Activated CD4-positive, alpha-beta T cell treated with anti-CD3 and anti-CD28 coated beads, Interleukin-2, Interleukin-4, amounts not matched to agents 100 ng/mL and 50 ng/mL, durations not matched to agents 16 hours and 8 hours (primary cell): ENCODE data around the gene OR1N1.
"Not testable (repeated sequence)": the region's sequence is repeated elsewhere in the genome, so short reads cannot be mapped to it uniquely, and the experiment has no call there.

ENCODE experiments used
- DNase-seq: peaks from one replicate; pipeline ENCODE4 v3.0.0-alpha.2; 2020; ENCODE audit warnings: low spot score

The OR1N1 gene, protein sequence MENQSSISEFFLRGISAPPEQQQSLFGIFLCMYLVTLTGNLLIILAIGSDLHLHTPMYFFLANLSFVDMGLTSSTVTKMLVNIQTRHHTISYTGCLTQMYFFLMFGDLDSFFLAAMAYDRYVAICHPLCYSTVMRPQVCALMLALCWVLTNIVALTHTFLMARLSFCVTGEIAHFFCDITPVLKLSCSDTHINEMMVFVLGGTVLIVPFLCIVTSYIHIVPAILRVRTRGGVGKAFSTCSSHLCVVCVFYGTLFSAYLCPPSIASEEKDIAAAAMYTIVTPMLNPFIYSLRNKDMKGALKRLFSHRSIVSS

DNA sequence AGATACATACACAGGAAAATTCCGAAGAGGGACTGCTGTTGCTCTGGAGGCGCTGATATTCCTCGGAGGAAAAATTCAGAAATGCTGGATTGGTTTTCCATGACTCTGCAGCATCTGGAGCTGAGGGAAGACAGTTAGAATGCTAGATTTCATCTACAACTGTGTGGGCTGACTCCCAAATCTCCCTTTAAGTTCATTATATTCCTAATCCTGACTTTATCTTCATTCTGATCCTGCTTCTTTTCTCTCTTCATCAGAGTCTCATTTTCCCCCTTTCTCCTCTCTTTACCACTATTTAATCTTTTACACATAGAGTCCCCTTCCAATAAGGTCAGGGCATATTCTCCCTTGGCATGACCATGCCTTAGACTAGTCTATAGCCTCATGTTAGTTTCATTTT is at the start of gene OR1N1:
Gene OR1N1, minus strand, starts transcription at position 101 of the 400 bp plus-strand sequence. Its CDS starts 0 bp downstream, at position 101.
- no peak for DNase-seq

DNA sequence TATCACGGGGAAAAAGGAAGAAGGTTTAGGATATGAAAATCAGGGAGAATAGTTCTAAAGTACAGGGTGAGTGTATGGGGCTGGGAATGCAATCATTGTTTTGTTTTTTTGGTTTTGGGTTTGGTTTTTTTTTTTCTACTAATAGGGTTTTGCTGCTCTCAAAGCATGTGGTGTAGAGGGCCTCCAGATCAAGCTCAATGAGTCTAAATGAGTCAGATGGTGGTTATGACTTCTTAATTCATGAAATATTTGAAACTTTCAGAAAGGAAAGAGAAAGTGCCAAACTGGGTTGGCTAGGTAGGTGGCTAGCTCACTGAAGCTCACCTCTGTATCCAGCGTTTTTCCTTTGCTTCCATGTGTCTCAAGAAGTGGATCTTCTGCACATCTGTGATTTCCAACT is 45.4 kb upstream of the OR1N1 start:
- DNase-seq: peak; percentile 1

DNA sequence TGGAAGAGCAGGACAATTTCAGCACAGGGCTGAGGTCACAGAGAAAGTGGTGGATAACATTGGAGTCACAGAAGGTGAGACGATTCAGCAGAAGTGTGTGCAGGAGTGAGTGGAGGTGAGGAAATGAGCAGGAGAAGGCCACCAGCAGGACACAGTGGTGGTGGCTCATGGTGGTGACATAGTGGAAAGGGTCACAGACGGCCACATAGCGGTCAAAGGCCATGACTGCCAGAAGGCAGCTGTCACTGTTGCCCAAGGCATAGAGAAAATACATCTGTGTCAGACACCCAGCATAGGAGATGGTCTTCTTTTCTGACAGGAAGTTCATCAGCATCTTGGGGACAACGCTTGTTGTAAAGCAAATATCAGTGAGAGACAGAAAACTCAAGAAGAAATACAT is 40.8 kb upstream of the OR1N1 start:
- no peak for DNase-seq

DNA sequence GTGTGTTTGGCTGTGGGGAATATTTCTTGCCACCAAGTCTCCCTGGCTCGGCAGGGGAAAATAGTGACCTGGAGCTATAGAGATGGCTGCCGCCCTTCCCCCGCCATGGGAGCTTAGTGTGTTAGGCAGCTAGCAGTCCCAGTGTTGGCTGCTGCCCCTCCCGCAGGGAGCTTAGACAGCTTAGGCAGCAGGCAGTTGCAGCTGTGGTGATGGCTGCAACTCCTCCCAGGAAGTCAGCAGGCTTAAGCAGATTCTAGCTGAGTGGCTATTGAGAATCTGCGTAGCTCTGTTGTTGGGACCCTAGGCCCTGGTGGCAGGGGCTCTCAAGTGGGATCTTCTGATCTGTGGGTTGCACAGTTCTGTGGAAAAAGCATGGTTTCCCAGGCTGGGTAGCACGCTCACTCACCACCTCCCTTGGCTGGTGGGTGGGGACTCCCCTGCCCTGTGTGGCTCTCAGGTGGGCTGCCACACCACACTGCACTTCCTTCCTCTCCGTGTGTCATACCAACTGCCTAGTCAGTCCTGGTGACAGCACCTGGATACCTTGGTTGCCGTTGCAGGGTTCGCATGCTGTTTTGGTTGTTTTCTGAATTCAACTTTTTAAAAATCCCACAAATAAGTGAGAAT is 35.2 kb upstream of the OR1N1 start:
- DNase-seq: no peak

DNA sequence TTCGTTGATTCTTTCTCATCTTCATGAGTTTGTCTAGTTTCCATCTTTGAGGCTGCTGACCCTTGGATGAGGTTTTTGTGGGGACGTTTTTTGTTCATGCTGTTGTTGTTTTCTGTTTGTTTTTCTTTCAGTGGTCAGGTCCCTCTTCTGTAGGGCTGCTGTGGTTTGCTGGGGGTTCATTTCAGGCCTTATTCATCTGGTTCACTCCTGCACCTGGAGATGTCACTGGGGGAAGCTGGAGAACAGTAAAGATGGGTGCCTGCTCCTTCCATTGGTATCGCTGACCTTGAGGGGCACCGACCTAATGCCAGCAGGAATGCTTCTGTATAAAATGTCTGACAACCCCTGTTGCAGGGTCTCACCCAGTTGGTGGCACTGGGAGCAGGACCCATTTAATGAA is 34.4 kb upstream of the OR1N1 start:
- DNase-seq: no peak

DNA sequence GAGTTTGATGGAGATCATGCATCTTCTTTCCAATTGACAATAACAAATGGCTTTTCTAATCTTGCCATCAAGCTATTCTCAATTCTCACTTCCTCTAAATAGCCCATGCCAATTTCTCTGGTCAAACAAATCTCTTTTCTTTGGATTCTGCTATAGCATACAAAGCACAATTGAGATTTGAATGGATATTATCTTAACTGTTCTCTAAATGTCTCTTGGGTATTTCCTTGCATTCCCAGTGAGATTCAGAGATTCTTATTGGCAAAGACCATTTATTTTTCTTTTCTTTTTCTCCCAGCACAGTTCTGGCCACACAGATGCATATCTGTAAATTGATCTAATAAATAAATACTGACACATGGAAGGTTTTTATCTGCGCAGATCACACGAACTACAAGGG is 25.7 kb upstream of the OR1N1 start, which contains the start of gene OR1N2:
Gene OR1N2, plus strand, starts transcription at position 301 of the 400 bp plus-strand sequence. CDS start 100 bp downstream, outside the sequence.
- DNase-seq: no peak

DNA sequence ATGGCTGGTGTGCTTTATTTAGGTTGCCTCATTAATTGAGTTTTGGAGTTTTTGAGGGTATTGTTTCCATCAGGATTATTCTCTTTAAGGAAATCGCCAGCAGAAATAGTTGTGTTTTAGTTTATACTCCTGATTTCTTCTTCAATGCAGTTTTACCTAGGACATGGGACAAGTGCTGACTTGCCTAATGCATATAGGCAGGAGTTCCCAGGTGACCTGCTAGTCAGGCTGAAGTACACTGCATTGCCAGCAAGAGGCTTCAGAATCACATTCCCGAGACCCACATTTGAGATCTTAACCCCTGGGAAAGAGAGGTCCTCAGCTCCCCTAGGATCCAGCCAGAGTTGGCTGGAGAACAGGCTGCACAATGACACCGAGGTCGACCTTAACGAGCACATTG is 24.3 kb upstream of the OR1N1 start:
- no peak for DNase-seq

DNA sequence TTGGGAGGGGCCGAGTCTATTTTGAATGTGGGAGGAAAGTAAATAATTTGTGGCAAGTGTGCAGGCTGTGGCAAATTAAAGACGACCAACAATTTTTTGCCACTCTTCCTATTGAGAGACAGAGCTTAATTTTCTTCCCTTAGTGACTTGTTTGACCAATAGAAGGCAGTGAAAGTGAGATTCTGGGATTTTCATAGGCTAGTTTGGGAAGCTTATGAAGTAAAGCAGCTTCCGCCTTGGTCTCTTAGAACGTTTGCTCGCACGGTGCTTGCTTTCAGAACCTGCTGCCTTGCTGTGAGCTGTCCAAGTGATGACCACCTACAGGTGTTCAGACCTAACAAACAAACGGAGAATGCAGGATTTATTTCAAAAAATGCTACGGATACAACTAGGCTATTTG is 19.1 kb upstream of the OR1N1 start:
- DNase-seq: no peak

DNA sequence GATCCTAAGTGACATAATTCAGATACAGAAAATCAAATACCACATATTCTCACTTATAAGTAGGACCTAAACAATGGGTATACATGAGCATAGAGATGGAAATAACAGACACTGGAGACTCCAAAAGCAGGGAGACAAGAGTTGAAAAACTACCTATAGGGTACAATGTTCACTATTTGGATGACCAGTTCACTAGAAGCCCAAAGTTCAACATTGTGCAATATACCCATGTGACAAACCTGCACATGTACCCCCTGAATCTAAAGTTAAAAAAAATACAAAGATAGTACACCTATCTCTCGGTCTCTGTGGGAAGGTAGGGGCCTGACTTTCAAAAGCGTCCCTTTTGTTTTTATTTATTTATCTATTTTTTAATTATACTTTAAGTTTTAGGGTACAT is 11.7 kb upstream of the OR1N1 start:
- DNase-seq: no peak

DNA sequence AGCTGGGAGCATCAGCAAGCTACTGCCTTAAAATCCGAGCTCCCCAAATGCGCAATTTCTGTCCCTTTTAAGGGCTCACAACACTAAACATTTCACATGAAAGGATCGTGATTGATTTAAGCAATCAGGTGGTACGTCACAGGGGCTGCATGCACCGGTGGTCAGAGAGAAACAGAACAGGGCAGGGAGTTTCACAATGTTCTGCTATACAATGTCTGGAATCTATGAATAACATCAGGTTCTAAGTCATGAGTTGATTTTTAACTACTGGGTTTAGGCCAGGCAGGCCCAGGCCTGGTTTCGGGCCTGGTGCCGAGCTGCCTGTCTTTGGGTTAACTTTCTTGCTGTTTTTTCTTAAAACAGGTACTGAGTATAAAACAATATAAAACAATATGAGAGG is 10.0 kb upstream of the OR1N1 start:
- not testable (repeated sequence) for DNase-seq

DNA sequence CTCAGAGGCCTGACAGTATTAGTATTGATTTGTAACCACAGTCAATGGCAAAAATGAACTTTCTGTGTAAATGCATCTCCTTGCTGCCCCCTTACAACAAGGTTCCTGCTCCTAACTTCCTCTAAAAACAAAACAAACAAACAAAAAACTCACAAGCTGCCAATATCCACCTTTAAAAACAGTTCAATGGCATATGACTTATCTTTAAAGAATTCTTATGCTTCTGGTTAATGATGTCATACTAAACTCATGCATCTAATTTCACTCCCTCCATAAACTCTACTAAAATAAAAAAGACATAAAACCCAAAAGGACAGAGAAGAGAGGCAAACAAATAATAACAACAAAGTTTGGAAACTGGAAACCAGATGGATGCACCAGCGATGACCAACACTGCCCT is 9.0 kb upstream of the OR1N1 start:
- DNase-seq: no peak

DNA sequence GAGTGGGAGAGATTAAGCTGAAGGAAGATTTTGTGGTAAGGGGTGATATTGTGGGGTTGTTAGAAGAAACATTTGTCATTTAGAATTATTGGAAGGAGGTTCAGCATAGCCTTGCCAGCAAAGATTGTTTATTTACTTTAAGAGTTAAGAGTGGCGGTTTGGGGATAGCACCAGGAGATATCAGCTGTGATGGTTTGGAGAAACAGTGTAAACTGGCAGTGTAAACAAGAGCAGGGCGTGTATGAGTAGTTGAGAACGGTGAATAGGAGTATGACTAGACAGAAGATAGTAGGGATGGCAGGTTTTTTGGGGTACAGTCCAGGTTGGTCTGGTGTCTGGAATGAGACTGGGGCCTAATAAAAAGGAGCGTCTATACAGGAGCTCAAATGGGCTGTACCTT is 4.1 kb upstream of the OR1N1 start:
- DNase-seq: not testable (repeated sequence)

DNA sequence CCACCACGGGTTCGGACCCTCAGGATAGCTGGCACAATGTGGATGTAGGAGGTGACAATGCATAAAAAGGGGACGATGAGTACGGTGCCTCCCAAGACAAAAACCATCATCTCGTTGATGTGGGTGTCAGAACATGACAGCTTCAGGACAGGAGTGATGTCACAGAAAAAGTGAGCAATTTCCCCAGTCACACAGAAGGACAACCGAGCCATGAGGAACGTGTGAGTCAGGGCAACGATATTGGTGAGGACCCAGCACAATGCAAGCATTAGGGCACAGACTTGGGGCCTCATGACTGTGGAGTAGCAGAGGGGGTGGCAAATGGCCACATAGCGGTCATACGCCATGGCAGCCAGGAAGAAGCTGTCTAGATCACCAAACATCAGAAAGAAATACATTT is 491 bp downstream of the OR1N1 start:
- DNase-seq: no peak

DNA sequence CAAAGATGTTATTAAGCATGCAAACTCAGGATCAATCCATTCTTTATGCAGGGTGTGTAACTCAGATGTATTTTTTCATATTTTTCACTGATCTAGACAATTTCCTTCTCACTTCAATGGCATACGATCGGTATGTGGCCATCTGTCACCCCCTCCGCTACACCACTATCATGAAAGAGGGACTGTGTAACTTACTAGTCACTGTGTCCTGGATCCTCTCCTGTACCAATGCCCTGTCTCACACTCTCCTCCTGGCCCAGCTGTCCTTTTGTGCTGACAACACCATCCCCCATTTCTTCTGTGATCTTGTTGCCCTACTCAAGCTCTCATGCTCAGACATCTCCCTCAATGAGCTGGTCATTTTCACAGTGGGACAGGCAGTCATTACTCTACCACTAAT is 7.7 kb downstream of the OR1N1 start:
- DNase-seq: no peak

DNA sequence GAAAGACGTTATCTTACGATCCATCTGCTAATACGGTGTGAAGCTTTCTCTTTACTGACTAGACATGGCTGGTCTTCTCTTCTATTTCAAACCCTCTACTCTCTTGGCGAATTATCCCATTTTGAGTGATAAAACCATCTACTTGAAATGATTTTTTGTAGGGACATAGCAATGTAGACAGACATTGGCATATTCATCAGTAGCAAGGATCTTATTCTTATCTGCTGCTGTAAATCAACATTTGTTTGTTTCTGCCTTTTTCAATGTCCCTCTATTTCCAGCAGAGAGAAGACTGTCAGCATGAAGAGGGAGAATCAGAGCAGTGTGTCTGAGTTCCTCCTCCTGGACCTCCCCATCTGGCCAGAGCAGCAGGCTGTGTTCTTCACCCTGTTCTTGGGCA is 8.3 kb downstream of the OR1N1 start, which contains the start of gene OR1J4:
Gene OR1J4, plus strand, starts transcription at position 301 of the 400 bp plus-strand sequence. Its CDS starts 0 bp downstream, at position 301.
- no peak for DNase-seq

DNA sequence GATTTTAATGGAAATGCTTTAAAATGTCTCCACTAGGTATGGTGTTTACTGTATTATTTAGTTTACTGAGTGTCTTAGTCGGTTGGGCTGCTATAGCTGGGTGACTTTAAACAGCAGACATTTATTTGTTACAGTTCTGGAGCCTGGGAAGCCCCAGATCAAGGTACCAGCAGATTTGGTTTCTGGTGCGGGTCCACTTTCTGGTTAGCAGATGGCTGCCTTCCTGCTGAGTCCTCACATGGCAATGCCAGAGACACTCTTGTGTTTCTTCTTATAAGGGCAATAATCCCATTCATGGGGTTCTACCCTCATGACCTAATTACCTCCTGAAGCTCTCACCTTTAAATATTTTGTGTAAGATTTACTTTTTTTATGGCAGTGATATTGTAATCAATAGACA is 8.9 kb downstream of the OR1N1 start:
- DNase-seq: no peak

DNA sequence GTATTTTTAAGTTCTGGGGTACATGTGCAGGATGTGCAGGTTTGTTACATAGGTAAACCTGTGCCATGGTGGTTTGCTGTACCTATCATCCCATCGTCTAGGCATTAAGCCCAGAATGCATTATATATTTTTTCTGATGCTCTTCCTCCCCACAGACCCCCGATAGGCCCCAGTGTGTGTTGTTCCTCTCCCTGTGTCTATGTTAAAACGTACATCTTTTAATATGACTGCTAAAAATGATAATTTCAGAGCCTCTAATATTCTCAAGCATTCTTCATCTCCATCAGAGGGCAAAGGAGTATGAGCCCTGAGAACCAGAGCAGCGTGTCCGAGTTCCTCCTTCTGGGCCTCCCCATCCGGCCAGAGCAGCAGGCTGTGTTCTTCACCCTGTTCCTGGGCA is 16.6 kb downstream of the OR1N1 start, which contains the start of gene OR1J2:
Gene OR1J2, plus strand, starts transcription at position 301 of the 400 bp plus-strand sequence. Its CDS starts 0 bp downstream, at position 301.
- no peak for DNase-seq

DNA sequence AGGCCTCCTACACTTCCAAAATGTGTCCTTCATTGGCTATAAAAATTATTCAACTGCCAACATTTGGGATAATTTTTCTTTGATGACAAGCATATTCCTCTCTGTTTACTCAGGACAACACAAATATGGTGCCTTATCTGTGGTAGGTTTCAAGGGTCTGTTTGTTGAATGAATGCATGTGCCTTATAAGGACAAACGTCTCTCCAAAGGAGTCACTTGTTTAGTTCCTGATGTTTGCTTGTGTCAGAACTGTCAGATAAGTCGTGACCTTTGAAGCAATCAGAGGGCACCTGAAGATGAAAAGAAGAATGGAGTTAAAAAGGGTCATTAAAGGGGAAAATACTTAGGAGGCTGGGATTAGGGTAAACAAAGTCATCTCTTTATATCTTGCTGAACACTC is 20.1 kb downstream of the OR1N1 start:
- DNase-seq: no peak

DNA sequence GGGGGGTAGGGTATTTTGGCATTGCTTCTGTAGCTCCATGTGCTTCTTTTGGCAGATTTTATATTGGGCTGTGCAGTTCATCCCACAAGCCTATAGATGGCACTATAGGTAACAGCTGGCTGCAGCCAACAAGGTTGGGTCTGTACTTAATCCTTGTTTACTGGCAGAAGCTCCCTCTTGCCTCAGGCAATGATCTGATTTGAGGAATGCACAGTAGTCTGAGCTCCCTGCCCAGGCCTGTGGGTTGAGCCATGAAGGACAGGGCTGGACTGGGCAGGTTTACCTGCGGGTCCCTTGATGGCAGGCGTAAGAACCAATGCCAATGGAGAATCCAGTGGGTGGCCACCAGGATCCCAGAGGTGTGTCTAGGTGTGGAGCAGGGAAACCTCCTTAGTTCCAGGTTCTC is 28.2 kb downstream of the OR1N1 start:
- peak; percentile 48 for DNase-seq

DNA sequence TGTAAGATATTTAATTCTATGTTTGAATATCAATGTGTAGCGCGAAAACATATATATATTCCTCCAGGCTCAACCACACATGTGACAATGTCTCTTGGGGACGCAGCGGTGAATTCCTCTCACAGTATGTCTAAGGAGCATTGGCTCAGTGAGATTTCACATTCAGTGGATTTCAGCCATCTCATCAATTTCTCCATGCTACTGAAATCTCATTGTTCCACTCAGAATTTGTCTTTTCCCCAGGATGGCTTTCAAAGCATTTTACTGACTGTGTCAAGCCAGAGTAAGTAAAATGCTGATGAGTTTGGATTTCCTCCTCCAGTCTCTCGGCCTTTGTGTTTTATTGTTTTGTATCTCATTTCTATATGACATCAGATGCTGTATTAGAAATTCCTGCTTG is 48.0 kb downstream of the OR1N1 start:
- no peak for DNase-seq

DNA sequence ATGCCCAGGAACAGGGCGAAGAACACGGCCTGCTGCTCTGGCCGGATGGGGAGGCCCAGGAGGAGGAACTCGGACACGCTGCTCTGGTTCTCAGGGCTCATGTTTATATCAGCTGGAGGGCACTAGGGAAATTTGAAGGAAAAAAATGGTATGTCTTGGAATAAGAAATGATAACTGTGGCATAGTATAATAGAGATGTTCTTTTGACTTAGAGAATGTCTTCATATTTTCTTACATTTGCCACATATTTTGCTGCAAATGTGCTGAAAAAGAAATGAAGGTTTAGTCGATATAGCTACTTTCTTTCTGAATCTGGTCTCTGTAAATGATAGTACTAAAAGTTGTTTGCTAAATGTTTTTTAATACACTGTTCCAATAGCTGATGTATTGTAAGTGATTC is 49.3 kb downstream of the OR1N1 start, which contains the start of gene OR1J1:
Gene OR1J1, minus strand, starts transcription at position 101 of the 400 bp plus-strand sequence. Its CDS starts 0 bp downstream, at position 101.
- DNase-seq: no peak

DNA sequence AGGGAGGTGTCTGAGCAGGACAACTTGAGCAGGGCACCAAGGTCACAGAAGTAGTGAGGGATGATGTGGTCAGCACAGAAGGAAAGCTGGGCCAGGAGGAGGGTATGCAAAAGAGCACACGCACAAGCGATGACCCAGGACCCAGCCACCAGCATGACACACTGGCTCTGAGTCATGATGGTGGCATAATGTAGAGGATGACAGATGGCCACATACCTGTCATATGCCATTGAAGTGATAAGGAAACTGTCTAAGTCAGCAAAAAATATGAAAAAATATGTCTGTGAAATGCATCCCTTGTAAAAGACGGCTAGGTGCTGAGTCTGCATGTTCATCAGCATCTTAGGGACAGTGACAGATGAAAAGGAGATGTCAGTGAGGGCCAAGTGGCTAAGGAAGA is 49.7 kb downstream of the OR1N1 start:
- no peak for DNase-seq
